Mesenchymal stem cell (in vitro differentiated cells and primary cell): Measurements from ENCODE around the gene NGLY1.

Experiments
- DNase-seq: peaks from one replicate; pipeline ENCODE4 v3.0.0-alpha.2; 2013
- H2AFZ ChIP-seq: one replicate; pipeline ENCODE4 v1.6.1; 2013; ENCODE audit warnings: low read depth, mild to moderate bottlenecking, control low read depth, inconsistent platforms, low read length, moderate library complexity
- H2AK5ac ChIP-seq: 2 replicates; pipeline ENCODE4 v1.6.1; 2013; ENCODE audit warnings: low read length, moderate library complexity, mild to moderate bottlenecking, inconsistent platforms; ENCODE audit not compliant: severe bottlenecking
- H2BK120ac ChIP-seq: one replicate; pipeline ENCODE4 v1.6.1; 2013; ENCODE audit warnings: low read depth, mild to moderate bottlenecking, inconsistent platforms, low read length, moderate library complexity
- H2BK12ac ChIP-seq, 2 experiments: one replicate each; pipeline ENCODE4 v1.6.1; 2013; ENCODE audit warnings: inconsistent platforms in 2 of 2, low read length in 2 of 2, mild to moderate bottlenecking in 2 of 2, moderate library complexity in 2 of 2, control low read depth in 1 of 2
- H2BK15ac ChIP-seq: one replicate; pipeline ENCODE4 v1.6.1; 2013; ENCODE audit warnings: mild to moderate bottlenecking, low read depth, inconsistent platforms; ENCODE audit not compliant: poor library complexity, severe bottlenecking
- H2BK5ac ChIP-seq: 2 replicates; pipeline ENCODE4 v1.6.1; 2013; ENCODE audit warnings: low read depth, mild to moderate bottlenecking, low read length, control low read depth, inconsistent platforms; ENCODE audit not compliant: poor library complexity, severe bottlenecking
- H3K14ac ChIP-seq, 2 experiments: one replicate each; pipeline ENCODE4 v1.6.1; 2013; ENCODE audit warnings: inconsistent platforms in 2 of 2, low read length in 2 of 2, control low read depth in 1 of 2, mild to moderate bottlenecking in 1 of 2, moderate library complexity in 1 of 2
- H3K18ac ChIP-seq, 2 experiments: one replicate each; pipeline ENCODE4 v1.6.1; 2013; ENCODE audit warnings: inconsistent platforms in 2 of 2, low read length in 2 of 2, control low read depth in 1 of 2, low read depth in 1 of 2, mild to moderate bottlenecking in 1 of 2
- H3K23ac ChIP-seq, 2 experiments: one replicate each; pipeline ENCODE4 v1.6.1; 2013; ENCODE audit warnings: inconsistent platforms in 2 of 2, low read length in 2 of 2, mild to moderate bottlenecking in 2 of 2, moderate library complexity in 2 of 2, control low read depth in 1 of 2
- H3K27ac ChIP-seq: 2 replicates; pipeline ENCODE4 v1.5.1; 2013; ENCODE audit warnings: mild to moderate bottlenecking, moderate library complexity, low read length, control low read depth, inconsistent platforms; ENCODE audit not compliant: poor library complexity, severe bottlenecking
- H3K27me3 ChIP-seq, 2 experiments: 2 replicates each; pipeline versions ENCODE4 v1.6.1 to v1.7.0; 2013; ENCODE audit warnings: low read length in 2 of 2, mild to moderate bottlenecking in 2 of 2, moderate library complexity in 2 of 2, control low read depth in 1 of 2, inconsistent platforms in 1 of 2; ENCODE audit not compliant: control insufficient read depth in 1 of 2, insufficient read depth in 1 of 2
- H3K36me3 ChIP-seq, 2 experiments: 2 replicates each; pipeline versions ENCODE4 v1.6.1 to v1.7.0; 2013; ENCODE audit warnings: low read length in 2 of 2, control low read depth in 1 of 2, inconsistent platforms in 1 of 2, low read depth in 1 of 2, mild to moderate bottlenecking in 1 of 2; ENCODE audit not compliant: insufficient read depth in 2 of 2, control insufficient read depth in 1 of 2
- H3K4ac ChIP-seq, 2 experiments: one replicate each; pipeline ENCODE4 v1.6.1; 2013; ENCODE audit warnings: inconsistent platforms in 2 of 2, low read length in 2 of 2, mild to moderate bottlenecking in 2 of 2, moderate library complexity in 2 of 2, control low read depth in 1 of 2, low read depth in 1 of 2
- H3K4me1 ChIP-seq: 2 replicates; pipeline ENCODE4 v1.6.1; 2013; ENCODE audit warnings: low read depth, low read length, control low read depth; ENCODE audit not compliant: control insufficient read depth, insufficient read depth
- H3K4me2 ChIP-seq: 2 replicates; pipeline ENCODE4 v1.6.1; 2013; ENCODE audit warnings: low read length, mild to moderate bottlenecking, inconsistent platforms; ENCODE audit not compliant: poor library complexity, severe bottlenecking
- H3K4me3 ChIP-seq, 2 experiments: 2 replicates each; pipeline versions ENCODE4 v1.5.1 to v1.7.0; 2013; ENCODE audit warnings: low read length in 2 of 2, mild to moderate bottlenecking in 2 of 2, control low read depth in 1 of 2, low read depth in 1 of 2; ENCODE audit not compliant: insufficient read depth in 1 of 2
- H3K79me1 ChIP-seq: replicated peaks from 2 replicates; pipeline ENCODE4 v1.6.1; 2013; ENCODE audit warnings: mild to moderate bottlenecking, control low read depth, low read length, inconsistent platforms; ENCODE audit not compliant: poor library complexity, severe bottlenecking
- H3K9ac ChIP-seq: 2 replicates; pipeline ENCODE4 v1.7.0; 2013; ENCODE audit warnings: mild to moderate bottlenecking, low read length, moderate library complexity
- H3K9me3 ChIP-seq: 2 replicates; pipeline ENCODE4 v1.7.0; 2013; ENCODE audit warnings: mild to moderate bottlenecking, low read length; ENCODE audit not compliant: control insufficient read depth
- H4K8ac ChIP-seq: one replicate; pipeline ENCODE4 v1.6.1; 2013; ENCODE audit warnings: inconsistent platforms, mild to moderate bottlenecking, low read length, moderate library complexity
- H4K91ac ChIP-seq: one replicate; pipeline ENCODE4 v1.6.1; 2013; ENCODE audit warnings: mild to moderate bottlenecking, low read length, inconsistent platforms
- WGBS: methylation state at CpG from one replicate; pipeline ENCODE4 v1.1.7; 2013; ENCODE audit warnings: mixed read lengths; 5-methylcytosine and 5-hydroxymethylcytosine counted together

Gene NGLY1

DNA sequence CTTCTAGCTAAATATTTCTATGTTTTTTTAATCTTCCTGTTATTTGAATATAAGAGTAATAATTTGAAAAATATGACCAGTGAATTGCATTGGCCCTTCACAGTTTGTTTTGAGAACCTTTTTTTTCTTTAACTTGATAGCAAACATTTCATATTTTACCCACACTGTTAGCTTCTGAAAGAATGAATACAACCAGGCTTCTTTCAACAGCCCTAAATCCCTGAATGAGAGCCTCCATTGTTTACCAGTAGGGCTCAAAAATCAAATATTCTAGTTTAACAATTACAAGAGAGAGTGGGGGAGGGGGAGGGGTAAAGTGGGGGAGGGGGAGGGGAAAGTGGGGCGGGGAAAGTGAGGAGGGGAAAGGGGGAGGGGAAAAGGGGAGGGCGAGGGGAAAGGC, 104.1 kb downstream of the NGLY1 start:
- Histone ChIP-seq H4K8ac (no peak overlapping the region), H2BK15ac (no peak overlapping the region), H2BK12ac (no peak overlapping the region), H3K18ac (no peak overlapping the region), H3K14ac (no peak overlapping the region), H3K9ac (no peak overlapping the region), H2BK5ac (no peak overlapping the region), H3K79me1 (no peaks in the 10 kb centered on the region), H3K4me1 (no peaks in the 10 kb centered on the region), H4K91ac (no peak overlapping the region), H2AFZ (no peak overlapping the region), H3K4me3 (no peak overlapping the region), H3K4ac (no peak overlapping the region), H3K27me3 (no peaks in the 10 kb centered on the region), H3K9me3 (no peaks in the 10 kb centered on the region), H3K23ac (no peak overlapping the region), H2BK120ac (no peak overlapping the region), H3K4me2 (no peak overlapping the region), H2AK5ac (no peak overlapping the region), H3K27ac (no peak overlapping the region), H3K36me3 (no peaks in the 10 kb centered on the region)
- 90% methylated on average over 2 of the region's 2 CpGs for WGBS
- DNase-seq: no peak

DNA sequence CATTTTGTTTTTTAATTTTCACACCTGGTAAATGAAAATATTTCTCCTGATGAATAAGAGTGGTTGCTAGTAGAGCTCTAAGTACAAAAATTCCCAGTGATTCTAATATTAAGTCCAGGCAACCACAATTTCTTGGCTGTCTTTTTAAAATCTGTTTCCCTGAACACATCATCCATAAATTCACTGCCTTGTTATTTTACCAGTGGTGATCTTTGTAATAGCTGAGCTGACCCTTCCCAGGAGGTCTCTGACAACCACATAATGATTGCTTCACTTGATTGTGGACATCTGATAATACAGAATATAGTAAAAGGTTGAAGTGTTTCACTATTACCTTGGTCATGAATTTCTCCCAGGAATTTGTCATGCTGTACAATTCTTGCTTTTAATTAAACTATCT, 104.7 kb downstream of the NGLY1 start:
- H3K4ac ChIP-seq: no peak overlapping the region
- no peaks in the 10 kb centered on the region for H3K27me3 ChIP-seq
- H3K18ac ChIP-seq: no peak overlapping the region
- H3K27ac ChIP-seq: no peak overlapping the region
- H3K9ac ChIP-seq: no peak overlapping the region
- no peak for DNase-seq
- no peak overlapping the region for H2BK15ac ChIP-seq
- H3K9me3 ChIP-seq: peaks cover under 1% of the 10 kb centered on the region
- H3K4me2 ChIP-seq: no peak overlapping the region
- H3K79me1 ChIP-seq: no peaks in the 10 kb centered on the region
- H3K23ac ChIP-seq: no peak overlapping the region
- no peak overlapping the region for H2BK120ac ChIP-seq
- no peak overlapping the region for H3K4me3 ChIP-seq
- no peak overlapping the region for H2BK12ac ChIP-seq
- H2AFZ ChIP-seq: no peak overlapping the region
- H3K14ac ChIP-seq: no peak overlapping the region
- H4K8ac ChIP-seq: no peak overlapping the region
- H3K36me3 ChIP-seq: no peaks in the 10 kb centered on the region
- no peak overlapping the region for H4K91ac ChIP-seq
- H2BK5ac ChIP-seq: no peak overlapping the region
- no peaks in the 10 kb centered on the region for H3K4me1 ChIP-seq
- no peak overlapping the region for H2AK5ac ChIP-seq

DNA sequence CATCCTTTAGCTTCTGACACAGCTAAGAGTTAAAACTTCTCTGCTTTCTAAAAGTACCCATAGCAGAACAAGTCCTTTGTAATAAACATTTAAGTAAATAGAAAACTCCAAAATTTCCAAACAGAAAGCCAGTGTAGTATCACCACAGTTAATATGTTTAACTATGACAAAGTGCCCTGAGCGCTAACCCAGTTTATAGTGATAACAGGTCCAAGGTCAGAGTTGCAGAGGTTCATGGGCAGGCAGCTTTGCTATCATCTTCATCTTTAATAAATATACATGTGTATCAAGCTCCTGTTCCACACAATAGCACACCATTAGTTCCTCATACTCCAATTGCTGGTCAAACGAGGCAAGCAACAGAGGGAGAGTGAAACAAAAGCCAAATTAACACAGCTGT, 106.1 kb downstream of the NGLY1 start:
- Histone ChIP-seq H3K27me3 (no peaks in the 10 kb centered on the region), H3K4me1 (no peaks in the 10 kb centered on the region), H3K4ac (no peak overlapping the region), H2AFZ (no peak overlapping the region), H3K18ac (no peak overlapping the region), H2BK5ac (no peak overlapping the region), H3K9ac (no peak overlapping the region), H4K91ac (no peak overlapping the region), H2BK12ac (no peak overlapping the region), H3K9me3 (peaks cover 3% of the 10 kb centered on the region), H3K4me3 (no peak overlapping the region), H3K4me2 (no peak overlapping the region), H3K27ac (no peak overlapping the region), H2BK15ac (no peak overlapping the region), H4K8ac (no peak overlapping the region), H3K36me3 (no peaks in the 10 kb centered on the region), H3K79me1 (no peaks in the 10 kb centered on the region), H3K23ac (no peak overlapping the region), H3K14ac (no peak overlapping the region), H2AK5ac (no peak overlapping the region), H2BK120ac (no peak overlapping the region)
- no peak for DNase-seq
- 78% methylated on average over 2 of the region's 2 CpGs for WGBS

DNA sequence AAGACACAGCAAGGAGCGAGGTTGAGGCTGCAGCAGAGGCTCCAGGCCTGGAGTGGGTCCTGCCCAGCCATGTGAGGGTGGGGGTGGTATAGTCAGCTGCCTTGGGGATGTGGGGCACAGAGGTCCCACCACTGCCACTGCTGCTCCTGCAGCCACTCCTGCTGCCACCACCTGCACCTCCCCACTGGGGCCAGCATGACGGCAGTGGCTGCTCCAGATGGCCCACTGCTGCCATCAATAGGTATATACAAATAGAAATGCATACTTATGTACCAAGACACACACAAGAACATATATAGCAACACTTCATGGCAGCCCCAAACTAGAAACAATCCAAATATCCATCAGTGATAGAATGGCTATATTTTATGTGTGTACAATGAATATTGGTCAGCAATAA, 108.6 kb downstream of the NGLY1 start:
- no peak overlapping the region for H2BK12ac ChIP-seq
- no peak overlapping the region for H3K4ac ChIP-seq
- H3K27ac ChIP-seq: no peak overlapping the region
- 100% methylated on average over 1 of the region's 2 CpGs for WGBS
- no peak for DNase-seq
- no peak overlapping the region for H4K8ac ChIP-seq
- H2BK120ac ChIP-seq: no peak overlapping the region
- H3K4me1 ChIP-seq: no peaks in the 10 kb centered on the region
- no peak overlapping the region for H3K18ac ChIP-seq
- H2BK5ac ChIP-seq: no peak overlapping the region
- no peak overlapping the region for H3K23ac ChIP-seq
- no peak overlapping the region for H3K4me2 ChIP-seq
- no peak overlapping the region for H3K14ac ChIP-seq
- no peak overlapping the region for H2BK15ac ChIP-seq
- no peaks in the 10 kb centered on the region for H3K27me3 ChIP-seq
- no peak overlapping the region for H2AK5ac ChIP-seq
- peaks cover 3% of the 10 kb centered on the region for H3K9me3 ChIP-seq
- peak overlapping the region; percentile 57 for H4K91ac ChIP-seq
- H2AFZ ChIP-seq: no peak overlapping the region
- H3K4me3 ChIP-seq: no peak overlapping the region
- no peaks in the 10 kb centered on the region for H3K36me3 ChIP-seq
- H3K79me1 ChIP-seq: no peaks in the 10 kb centered on the region
- no peak overlapping the region for H3K9ac ChIP-seq
